HL-60/S4 treated with phorbol 12-myristate 13-acetate at 8.2 ng/mL for 4 days and 3 days (cell line): ENCODE results near the gene SLC35F6.
"Not testable (repeated sequence)": the region's sequence is repeated elsewhere in the genome, so short reads cannot be mapped to it uniquely, and the experiment has no call there.

Experiments used
- in situ Hi-C: fragments of 300-500 bp; cut with MboI; formaldehyde crosslinking; loops from 2 replicates; pipeline ENCODE4 v1.15.0; 2022; ENCODE audit warnings: low sequenced_read_pairs

Gene SLC35F6

DNA sequence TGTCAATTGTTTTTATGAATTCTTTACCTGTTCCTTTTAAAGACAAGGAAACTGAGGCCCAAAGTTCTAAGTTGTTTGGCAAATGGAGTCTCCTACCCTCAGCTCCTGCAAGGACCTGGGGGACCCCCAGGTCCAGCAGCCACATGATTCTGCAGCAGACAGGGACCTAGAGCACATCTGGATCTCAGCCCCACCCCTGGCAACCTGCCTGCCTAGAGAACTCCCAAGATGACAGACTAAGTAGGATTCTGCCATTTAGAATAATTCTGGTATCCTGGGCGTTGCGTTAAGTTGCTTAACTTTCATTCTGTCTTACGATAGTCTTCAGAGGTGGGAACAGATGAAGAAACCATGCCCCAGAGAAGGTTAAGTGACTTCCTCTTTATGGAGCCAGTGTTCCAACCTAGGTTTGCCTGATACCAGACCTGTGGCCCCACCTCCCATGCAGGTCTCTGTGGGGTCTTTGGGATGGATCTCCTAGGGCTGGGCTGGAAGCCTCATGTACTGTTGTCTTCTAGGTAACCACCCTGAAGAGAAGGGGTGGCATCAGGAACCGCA, 16.2 kb downstream of the SLC35F6 start:
- in situ Hi-C loops: no loop called here

DNA sequence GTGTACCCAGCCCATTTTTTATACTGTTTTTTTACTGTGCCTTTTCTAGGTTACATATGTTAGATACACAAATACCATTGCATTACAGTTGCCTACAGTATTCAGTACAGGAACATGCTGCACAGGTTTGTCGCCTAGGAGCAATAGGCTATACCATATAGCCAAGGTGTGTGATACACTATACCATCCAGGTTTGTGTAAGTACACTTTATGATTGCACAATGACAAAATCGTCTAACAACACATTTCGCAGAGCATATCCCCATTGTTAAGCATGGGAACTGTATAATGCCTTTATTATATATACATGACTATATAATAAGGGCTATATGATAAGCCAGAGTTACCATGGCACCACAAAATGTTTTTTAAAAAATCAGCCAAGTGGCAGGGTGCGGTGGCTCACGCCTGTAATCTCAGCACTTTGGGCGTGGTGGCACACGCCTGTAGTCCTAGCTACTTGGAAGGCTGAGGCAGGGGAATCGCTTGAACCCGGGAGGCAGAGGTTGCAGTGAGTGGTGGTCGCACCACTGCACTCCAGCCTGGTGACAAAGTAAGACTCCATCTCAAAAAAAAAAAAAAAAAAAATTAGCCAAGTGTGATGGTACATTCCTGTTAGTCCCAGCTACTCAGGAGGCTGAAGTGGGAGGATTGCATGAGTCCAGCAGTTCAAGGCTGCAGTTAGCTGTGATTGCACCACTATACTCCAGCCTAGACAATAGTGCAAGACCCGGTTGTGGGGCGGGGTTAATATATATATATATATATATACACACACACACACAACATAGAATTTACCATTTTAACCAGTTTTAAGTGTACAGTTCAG, 19.0 kb downstream of the SLC35F6 start:
- in situ Hi-C loops: no loop called here

DNA sequence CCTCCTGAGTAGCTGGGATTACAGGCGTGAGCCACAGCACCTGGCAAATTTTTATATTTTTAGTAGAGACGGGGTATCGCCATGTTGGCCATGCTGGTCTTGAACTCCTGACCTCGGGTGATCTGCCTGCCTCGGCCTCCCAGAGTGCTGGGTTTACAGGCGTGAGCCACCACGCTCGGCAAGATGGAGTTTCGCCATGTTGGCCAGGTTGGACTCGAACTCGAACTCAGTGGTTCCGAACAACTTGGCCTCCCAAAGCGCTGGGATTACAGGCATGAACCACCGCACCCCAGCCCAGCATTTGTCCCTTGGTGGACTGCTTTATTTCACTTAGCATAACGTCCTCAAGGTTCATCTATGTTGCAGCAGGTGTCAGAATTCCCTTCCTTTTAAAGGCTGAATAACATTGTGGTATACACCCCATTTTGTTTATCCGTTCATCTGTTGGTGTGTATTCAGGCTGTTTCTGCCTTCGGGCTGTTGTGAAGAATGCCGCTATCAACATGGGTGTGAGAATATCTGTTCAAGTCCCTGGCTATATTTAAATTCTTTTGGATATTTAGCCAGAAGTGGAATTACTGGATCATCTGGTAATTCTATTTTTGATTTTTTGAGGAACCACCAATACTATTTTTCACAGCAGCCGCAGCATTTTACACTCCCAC, 20.6 kb downstream of the SLC35F6 start:
- in situ Hi-C loops: no loop called here

DNA sequence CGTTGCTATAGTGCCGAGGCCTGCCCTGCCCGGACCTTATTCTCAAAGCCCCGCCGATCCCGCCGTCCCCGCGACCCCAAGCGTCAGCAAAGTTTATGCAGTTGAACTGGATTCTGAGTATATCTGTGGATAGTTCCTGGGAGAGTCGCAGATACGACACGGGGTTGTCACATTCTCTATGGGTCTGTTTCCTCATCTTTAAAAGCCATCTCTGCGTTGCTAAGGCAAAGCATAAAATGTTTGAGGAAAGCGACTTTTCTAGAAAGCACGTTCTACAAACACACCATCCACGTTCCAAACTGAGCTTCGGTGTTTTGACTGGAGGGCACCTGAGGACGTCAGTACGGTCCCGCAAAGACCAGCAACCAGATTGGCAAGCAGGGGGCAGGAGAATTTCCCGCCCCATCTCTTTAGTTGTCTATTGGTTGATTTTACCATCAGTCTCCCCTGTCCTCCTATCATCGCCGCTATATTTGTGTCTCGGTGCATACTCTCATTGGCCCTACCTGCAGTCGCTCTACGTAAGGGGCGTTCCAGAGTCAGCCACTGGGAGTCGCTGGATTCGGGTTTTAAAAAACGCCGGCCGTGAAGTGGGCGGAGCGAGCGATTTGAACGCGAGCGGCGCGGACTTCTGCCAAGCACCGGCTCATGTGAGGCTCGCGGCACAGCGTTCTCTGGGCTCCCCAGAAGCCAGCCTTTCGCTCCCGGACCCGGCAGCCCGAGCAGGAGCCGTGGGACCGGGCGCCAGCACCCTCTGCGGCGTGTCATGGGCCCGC, 21.5 kb downstream of the SLC35F6 start, which contains the start of gene CENPA:
TSS of gene CENPA (plus strand) at position 626 of the 776 bp plus-strand sequence. CDS start at position 767, 141 bp downstream.
- in situ Hi-C loops: no loop called here

DNA sequence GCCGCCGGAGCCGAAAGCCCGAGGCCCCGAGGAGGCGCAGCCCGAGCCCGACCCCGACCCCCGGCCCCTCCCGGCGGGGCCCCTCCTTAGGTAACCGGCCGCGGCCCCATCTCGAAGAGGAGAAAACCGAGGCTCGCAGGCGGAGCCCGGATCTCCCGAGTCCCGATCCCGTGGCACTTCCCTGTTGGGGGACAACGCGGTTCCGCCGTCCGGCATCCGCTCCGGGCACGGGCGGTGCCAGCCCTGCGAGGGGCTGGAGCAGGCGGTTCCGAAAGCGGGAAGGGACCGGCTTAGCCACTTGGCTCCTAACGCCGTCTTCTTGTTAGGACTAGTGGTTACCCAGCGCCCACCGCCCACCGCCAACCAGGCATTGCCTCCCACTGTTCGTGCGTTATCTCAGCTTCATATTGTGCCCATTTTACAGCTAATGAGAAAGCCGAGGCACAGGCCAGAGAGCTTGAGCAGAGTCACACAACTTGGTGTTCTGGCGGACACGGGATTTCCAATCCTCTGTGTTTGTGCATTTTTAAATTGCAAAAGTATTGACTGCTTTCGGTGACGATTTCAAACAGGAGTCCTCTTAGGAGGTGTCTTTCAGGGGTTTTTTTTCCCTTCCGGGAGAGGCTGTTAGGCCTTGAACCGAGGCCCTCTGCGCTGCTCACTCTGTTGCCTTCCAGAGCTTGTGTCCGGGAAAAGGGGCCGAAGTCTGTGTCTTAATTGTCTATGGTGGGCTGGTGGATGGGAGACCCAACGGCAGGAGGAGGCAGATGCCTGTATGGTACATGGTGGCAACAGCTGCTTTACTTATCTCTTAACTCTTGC, 22.3 kb downstream of the SLC35F6 start:
- in situ Hi-C loops: no loop called here

DNA sequence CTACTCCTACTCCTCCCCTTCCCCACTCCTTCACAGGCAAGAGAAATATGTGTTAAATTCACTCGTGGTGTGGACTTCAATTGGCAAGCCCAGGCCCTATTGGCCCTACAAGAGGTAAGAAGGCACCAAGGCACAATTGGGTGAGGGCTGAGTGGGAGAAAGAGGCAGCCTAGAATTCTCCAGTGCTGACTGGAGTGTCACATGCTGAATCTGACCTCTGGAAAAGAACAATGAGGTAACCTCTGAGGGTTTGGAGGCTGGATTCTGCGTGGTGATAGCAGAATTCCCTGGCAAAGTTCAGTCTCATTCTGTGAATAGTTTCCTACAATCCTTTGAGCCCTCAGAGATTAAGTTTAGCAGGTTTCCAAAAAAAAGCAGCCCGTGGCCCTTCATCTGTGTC, 28.6 kb downstream of the SLC35F6 start:
- in situ Hi-C loops: no loop called here

DNA sequence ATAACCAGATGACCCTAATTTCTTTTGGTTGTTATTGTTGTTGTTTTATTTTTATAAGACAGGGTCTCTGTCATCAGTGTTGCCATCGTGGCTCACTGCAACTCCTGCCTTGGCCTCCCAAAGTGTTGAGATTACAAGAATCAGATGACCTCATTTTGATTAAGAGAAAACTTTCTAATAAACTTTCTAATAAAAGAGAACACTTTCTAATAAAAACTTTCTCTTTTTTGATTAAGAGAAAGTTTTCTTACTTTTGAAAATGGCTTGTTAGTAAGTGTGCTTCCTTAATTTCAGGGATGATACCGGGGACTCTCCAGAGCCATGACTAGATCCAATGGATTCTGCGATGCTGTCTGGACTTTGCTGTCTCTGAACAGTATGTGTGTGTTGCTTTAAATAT, 29.4 kb downstream of the SLC35F6 start:
- in situ Hi-C loops: no loop called here

DNA sequence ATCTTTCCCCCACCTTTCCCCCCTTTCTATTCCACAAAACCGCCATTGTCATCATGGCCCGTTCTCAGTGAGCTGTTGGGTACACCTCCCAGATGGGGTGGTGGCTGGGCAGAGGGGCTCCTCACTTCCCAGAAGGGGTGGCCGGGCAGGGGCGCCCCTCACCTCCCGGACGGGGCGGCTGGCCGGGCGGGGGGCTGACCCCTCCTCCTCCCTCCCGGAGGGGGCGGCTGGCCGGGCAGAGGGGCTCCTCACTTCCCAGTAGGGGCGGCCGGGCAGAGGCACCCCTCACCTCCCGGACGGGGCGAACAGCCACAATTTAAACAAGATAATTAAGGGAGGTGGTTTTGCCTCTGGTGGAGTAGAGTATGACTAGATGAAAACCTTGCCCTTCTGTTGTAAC, 31.1 kb downstream of the SLC35F6 start:
- in situ Hi-C loops: not testable (repeated sequence)

DNA sequence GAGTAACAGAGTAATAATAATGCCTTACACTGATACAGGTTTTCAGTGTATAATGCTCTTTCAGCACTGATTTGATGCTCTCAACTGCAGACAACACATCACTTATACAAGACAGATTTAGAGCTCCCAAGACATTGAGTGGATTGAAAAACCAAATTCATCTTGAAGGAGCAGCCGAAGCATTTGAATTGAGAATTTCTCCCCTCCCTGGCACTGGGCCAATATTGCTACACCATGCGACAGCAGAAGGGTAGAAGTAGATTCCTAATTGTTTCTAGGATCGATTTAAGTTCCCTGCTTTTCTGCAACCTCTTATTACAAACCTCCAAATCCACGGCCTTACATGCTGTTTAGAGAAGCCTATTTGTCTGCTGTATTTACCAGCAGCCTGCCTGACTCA, 37.2 kb downstream of the SLC35F6 start:
- in situ Hi-C loops: no loop called here

DNA sequence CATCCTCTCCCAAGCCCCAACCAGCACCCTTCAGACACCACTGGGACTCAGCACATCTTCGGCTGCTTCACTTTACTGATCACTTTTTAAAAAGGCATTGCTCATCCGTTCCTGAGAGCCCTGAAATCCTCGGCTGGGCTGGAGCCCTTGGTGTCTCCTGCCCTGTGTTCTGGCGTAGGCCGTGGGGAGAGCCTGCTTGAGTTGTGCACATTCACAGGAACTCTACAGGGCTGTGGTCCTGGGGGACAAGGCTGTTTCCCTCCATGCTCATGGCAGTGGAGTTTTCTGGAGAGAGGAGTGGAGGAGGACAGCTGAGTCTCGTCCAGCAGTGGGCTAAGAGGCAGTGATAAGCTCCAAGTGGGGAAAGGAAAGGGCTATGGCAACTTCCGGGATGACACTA, 37.7 kb downstream of the SLC35F6 start:
- in situ Hi-C loops: no loop called here

DNA sequence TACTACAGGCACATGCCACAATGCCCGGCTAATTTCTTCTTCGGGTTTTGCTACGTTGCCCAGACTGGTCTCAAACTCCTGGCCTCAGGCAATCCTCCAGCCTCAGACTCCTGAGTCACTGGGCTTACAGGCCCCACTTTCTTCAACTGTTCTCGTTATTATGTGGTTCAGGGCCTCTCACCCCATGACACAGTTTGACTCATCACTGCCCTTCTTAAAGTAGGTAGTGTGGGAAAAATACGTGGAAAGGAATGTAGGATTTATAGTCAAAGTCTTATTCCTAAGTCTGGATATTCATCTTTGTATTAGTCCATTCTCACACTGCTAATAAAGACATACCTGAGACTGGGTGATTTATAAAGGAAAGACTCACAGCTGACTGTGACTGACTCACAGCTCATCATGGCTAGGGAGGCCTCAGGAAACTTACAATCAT, 41.2 kb downstream of the SLC35F6 start:
- in situ Hi-C loops: no loop called here

DNA sequence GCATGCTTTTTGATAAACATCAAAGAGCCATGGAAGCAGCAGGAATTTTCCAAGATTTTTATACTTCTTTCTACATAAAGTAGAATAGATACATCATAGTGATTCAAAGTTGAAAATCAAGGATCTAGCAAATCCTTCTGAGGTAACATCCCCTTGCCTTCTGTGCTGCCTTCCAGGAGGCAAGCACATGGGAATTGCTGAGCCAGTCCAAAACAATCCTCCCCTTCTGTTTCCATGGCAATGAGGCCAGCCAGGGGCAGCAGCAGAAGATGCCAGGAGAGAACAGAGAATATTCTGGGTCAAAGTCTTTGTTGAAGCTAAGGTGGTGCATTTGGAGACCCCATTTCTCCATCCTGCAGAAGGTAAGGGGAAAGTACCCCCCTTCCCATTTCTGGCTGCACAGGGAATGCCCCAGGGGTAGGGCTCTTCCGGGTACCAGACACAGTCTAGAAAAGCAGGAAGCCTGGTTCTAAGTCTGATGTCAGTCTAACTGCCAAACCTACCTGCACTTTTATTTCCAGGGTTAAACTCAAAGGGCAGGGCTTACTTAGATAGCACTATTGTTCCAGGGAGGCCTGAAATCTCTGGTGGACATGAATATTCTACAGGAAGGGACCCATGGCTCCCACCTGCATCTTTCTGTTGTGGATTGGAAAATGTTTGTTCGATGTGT, 43.8 kb downstream of the SLC35F6 start:
- in situ Hi-C loops: no loop called here

DNA sequence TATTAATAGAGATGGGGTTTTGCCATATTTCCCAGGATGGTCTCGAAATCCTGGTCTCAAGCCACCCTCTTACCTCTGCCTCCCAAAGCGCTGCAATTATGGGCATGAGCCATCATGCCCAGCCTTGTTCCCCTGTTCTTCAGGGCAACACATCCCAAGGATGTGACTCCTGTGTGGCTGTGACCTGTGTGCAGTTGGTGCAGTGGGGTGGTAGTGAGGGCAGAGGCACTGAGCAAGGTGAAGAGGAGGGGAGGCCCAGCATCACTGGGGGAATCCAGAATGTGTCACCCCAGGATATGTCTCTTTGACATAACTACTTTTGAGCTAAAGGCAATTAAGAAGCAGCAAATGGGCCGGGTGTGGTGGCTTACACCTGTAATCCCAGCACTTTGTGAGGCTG, 45.1 kb downstream of the SLC35F6 start:
- in situ Hi-C loops: no loop called here

DNA sequence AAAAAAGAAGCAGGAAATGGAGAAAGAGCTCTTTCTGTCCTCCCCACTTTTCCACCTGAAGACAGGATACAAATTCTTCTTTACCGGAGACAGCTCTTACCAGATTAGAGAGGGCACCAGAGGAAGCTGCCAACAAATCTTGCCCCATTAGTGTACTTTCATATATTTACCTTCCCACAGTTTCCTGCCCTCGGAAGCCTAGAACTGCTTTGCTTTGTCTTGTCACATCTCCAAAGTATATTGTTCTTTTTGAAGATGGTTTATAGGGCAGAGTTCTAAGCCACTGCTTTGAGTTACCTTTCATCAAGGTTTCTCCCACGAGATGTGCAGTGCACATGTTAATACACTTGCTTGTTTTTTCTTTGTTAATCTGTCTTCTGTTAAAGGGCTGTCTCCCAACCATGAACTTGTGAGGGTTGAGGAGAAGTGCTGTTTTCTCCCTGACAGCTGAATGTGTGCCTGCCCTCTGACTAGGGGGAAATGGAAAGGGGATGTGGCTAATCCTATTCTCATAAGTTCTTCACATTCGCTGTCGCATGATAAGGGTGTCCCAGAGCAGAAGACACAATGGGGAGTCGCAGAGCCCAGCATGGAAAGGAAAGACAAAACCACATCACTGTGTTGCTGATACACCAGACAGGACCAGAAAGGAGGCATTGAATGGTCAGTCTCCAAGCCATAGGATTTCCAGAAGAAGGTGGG, 45.9 kb downstream of the SLC35F6 start:
- in situ Hi-C loops: no loop called here

DNA sequence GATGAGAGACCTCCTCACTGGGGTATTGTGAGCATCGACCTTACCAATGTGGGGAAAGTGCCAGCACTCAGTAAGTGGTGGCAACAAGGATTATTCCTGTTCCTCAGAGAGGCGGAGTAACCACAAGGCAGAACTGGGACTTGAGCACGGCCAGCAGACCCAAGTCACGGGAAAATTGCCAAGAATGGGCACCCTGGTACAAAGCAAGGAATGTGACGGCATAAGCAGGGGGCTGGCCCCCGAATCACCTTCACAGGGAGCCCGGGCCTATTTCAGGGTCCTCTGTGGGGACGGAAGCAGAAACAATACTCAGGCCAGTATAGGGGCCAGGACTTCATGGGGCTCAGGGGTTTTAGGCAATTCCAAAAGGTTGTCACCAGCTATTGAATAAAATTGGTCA, 47.2 kb downstream of the SLC35F6 start:
- in situ Hi-C loops: no loop called here

DNA sequence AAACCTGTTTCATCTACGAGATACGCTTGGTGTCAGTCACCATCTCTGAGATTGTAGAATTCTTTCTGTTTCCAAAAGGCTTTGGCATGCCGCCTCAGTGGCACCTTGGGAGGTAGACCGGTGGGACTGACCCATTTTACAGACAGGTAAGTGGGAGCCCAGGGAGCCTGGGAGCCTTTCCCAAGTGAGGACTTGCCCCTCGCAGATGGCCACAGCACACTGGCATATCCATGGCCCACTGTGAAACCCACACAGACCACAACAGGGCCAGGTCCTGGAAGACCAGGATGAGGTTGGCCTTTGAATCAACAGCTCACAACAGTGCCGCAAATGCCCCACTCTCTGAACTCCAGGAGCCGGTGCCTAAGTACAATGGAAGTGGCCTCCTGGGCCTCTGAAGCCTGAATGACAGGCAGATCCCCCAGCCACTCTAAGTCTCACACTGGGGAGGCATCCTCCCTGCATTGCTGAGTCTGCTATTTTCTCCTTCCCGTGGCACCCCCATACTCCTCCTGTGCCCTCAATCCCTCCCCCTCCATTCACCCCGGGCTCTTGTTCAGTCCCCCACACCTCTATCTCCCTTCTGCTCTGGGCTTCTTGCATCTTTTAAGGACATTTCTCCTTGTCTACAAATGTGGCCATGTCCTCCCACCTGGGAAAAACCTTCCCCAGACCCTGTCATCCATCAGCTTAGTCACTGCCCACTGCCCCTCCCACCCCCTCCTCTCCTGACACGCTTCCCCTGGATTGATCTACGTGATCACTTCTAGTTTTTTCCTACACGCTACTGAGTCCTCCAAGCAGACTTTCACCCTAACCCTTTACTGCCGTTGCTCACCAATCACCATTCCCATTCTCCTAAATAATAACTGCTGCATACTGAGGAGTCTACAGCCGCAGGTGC, 48.0 kb downstream of the SLC35F6 start:
- in situ Hi-C loops: no loop called here

DNA sequence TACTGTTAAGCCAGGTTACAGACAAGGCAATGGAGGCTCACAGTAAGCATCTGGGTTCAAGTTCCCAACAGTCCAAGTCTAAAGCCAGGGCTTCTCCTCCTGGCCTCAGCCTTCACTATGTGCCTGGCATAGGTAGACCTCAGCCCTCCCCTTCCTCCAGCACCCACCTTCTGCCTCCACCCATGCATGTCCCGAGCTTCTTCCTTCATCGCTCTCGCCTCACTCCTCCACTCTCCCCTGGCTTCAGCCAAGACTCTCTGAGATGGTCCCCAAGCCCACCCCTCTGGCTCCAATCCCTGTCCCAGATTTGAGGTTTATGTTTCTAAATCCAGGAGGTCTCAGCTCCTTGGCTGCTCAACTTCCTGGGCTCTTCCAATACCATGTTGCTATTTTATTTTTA, 48.6 kb downstream of the SLC35F6 start:
- in situ Hi-C loops: no loop called here

DNA sequence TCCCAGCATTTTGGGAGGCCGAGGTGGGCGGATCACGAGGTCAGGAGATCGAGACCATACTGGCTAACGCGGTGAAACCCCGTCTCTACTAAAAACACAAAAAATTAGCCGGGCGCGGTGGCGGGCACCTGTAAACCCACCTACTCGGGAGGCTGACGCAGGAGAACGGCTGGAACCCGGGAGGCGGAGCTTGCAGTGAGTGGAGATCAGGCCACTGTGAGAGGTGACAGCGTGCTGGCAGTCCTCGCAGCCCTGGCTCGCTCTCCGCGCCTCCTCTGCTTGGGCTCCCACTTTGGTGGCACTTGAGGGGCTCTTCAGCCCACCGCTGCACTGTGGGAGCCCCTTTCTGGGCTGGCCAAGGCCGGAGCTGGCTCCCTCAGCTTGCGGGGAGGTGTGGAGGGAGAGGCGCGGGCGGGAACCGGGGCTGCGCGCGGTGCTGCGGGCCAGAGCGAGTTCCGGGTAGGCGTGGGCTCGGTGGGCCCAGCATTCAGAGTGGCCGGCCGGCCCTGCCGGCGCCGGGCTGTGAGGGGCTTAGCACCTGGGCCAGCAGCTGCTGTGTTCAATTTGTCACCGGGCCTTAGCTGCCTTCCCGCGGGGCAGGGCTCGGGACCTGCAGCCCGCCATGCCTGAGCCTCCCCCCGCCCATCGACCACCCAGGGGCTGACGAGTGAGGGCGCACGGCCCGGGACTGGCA, 50.1 kb downstream of the SLC35F6 start:
- in situ Hi-C loops: not testable (repeated sequence)
